RWPE2 (cell line): ENCODE data around the gene RPN1.
"Not testable (repeated sequence)": the region's sequence is repeated elsewhere in the genome, so short reads cannot be mapped to it uniquely, and the experiment has no call there.

Experiments used
- ATAC-seq: fragments of 200-7000 bp; cut with Tn5 transposase; 3 replicates; pipeline ENCODE4 v1.9.1; 2021; ENCODE audit warnings: low read depth
- DNase-seq: peaks from one replicate; pipeline ENCODE4 v3.0.0-alpha.2; 2020; ENCODE audit warnings: low spot score
- H3K27ac ChIP-seq: fragments of 450-650 bp; 2 replicates; pipeline ENCODE4 v1.5.1; 2017; ENCODE audit warnings: mild to moderate bottlenecking; ENCODE audit not compliant: poor library complexity, severe bottlenecking
- H3K27me3 ChIP-seq: fragments of 250-450 bp; sonication (Bioruptor Pico); 2 replicates; pipeline ENCODE4 v1.5.1; 2021; ENCODE audit warnings: mild to moderate bottlenecking, moderate library complexity; ENCODE audit not compliant: insufficient read depth, poor library complexity, severe bottlenecking
- H3K36me3 ChIP-seq: fragments of 250-450 bp; sonication (Bioruptor Pico); 2 replicates; pipeline ENCODE4 v1.5.1; 2020; ENCODE audit warnings: low read depth, mild to moderate bottlenecking, moderate library complexity
- H3K4me1 ChIP-seq: fragments of 250-450 bp; sonication (Bioruptor Pico); 2 replicates; pipeline ENCODE4 v1.5.1; 2021; ENCODE audit warnings: mild to moderate bottlenecking, moderate library complexity; ENCODE audit not compliant: insufficient read depth, poor library complexity, severe bottlenecking
- H3K4me3 ChIP-seq: fragments of 250-450 bp; sonication (Bioruptor Pico); 2 replicates; pipeline ENCODE4 v1.5.1; 2021; ENCODE audit warnings: mild to moderate bottlenecking, moderate library complexity; ENCODE audit not compliant: severe bottlenecking
- H3K9me3 ChIP-seq: fragments of 250-450 bp; sonication (Bioruptor Pico); 2 replicates; pipeline ENCODE4 v1.5.1; 2021; ENCODE audit warnings: mild to moderate bottlenecking, moderate library complexity; ENCODE audit not compliant: severe bottlenecking
- TF ChIP-seq, protein P1 (sequence below): fragments of 450-650 bp; IDR thresholded peaks from one replicate; pipeline ENCODE4 v1.5.1; 2017; ENCODE audit warnings: mild to moderate bottlenecking, moderate library complexity; ENCODE audit not compliant: poor library complexity, severe bottlenecking

The RPN1 gene

DNA sequence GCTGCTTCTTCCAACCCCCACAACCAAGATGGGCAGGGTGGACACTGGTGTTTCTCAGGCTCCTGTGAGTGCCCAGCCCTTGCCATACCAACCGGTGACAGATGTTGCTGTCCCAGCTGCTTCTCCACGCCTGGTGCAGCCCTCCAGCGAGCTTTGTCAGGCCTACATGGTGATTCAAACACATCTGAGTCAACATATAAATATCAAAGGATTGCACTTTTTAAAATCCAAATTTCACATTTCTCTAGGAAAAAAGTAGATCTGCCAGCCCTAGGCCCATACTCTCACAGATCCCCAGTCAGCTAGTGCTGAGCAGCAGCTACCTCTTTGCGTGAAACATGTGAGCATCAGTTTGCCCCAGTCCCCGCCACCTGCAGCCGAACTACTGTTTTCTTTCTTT lies 52.7 kb downstream of the RPN1 start:
- Histone ChIP-seq H3K27ac (no peak overlapping the region), H3K27me3 (no peaks in the 10 kb centered on the region), H3K4me1 (no peaks in the 10 kb centered on the region), H3K36me3 (no peaks in the 10 kb centered on the region), H3K9me3 (no peaks in the 10 kb centered on the region), H3K4me3 (no peak overlapping the region)
- no peak for DNase-seq
- ATAC-seq, result peak; percentile 9; the same call in 1 of the 3 replicates
- TF ChIP-seq, protein P1, sequence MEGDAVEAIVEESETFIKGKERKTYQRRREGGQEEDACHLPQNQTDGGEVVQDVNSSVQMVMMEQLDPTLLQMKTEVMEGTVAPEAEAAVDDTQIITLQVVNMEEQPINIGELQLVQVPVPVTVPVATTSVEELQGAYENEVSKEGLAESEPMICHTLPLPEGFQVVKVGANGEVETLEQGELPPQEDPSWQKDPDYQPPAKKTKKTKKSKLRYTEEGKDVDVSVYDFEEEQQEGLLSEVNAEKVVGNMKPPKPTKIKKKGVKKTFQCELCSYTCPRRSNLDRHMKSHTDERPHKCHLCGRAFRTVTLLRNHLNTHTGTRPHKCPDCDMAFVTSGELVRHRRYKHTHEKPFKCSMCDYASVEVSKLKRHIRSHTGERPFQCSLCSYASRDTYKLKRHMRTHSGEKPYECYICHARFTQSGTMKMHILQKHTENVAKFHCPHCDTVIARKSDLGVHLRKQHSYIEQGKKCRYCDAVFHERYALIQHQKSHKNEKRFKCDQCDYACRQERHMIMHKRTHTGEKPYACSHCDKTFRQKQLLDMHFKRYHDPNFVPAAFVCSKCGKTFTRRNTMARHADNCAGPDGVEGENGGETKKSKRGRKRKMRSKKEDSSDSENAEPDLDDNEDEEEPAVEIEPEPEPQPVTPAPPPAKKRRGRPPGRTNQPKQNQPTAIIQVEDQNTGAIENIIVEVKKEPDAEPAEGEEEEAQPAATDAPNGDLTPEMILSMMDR, result no peak

GRCh38 chr3:128592864-128593263 lies 57.8 kb downstream of the RPN1 start:
- Histone ChIP-seq H3K4me1 (no peaks in the 10 kb centered on the region), H3K27ac (no peak overlapping the region), H3K9me3 (no peaks in the 10 kb centered on the region), H3K4me3 (no peak overlapping the region), H3K36me3 (no peaks in the 10 kb centered on the region), H3K27me3 (no peaks in the 10 kb centered on the region)
- TF ChIP-seq, protein P1, result no peak
- no peak for DNase-seq
- ATAC-seq, result no peak

GRCh38 chr3:128591738-128592426 lies 58.7 kb downstream of the RPN1 start:
- Histone ChIP-seq H3K27ac (no peak overlapping the region), H3K9me3 (no peaks in the 10 kb centered on the region), H3K36me3 (no peaks in the 10 kb centered on the region), H3K4me1 (no peaks in the 10 kb centered on the region), H3K27me3 (no peaks in the 10 kb centered on the region), H3K4me3 (no peak overlapping the region)
- TF ChIP-seq, protein P1, result no peak
- DNase-seq (no peak), ATAC-seq (no peak)

DNA sequence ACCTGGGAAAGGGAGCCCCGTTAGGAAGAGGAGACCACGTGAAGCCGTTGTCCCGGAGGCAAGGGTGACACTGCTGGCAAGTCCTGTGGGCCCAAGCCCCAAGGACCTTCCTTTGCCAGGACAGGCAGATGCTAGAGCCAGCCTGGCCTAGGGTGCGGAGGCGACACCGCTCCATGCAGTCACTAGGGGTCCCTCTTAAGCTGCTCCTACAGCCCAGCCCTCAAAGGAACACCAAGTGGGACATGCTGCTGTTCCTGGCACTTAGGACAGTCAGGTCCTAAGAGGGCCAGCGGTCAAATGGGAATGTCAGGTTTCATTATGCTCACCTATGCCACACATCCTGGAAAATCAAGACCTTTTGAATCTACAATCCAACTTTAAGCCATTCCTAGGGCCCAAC lies 59.7 kb downstream of the RPN1 start:
- TF ChIP-seq, protein P1, result no peak
- Histone ChIP-seq H3K9me3 (no peaks in the 10 kb centered on the region), H3K36me3 (no peaks in the 10 kb centered on the region), H3K4me3 (no peak overlapping the region), H3K4me1 (no peaks in the 10 kb centered on the region), H3K27me3 (no peaks in the 10 kb centered on the region), H3K27ac (no peak overlapping the region)
- ATAC-seq (no peak), DNase-seq (no peak)

GRCh38 chr3:128589985-128590384 lies 60.6 kb downstream of the RPN1 start:
- not testable (repeated sequence) for H3K4me1 ChIP-seq, ATAC-seq, H3K27me3 ChIP-seq, H3K9me3 ChIP-seq, H3K36me3 ChIP-seq, H3K27ac ChIP-seq, DNase-seq, H3K4me3 ChIP-seq
